H1 (cell line): ENCODE data around the gene LSM2. TPM values are rescaled to one million over a fixed set of nuclear protein-coding genes. Genes with fewer than 3 reads are reported as not detected.

ENCODE experiments used
- ASH2L ChIP-seq: fragments of 200-600, 300-600 bp; sonication (generic); IDR thresholded peaks from one replicate; pipeline ENCODE4 v1.7.1; 2017; ENCODE audit warnings: low read length
- CEBPB ChIP-seq: IDR thresholded peaks from 2 replicates; pipeline ENCODE4 v1.6.1; 2012; ENCODE audit warnings: low read depth, low read length
- E2F6 ChIP-seq: IDR thresholded peaks from 2 replicates; pipeline ENCODE4 v1.6.1; 2012; ENCODE audit warnings: inconsistent platforms
- KDM5A ChIP-seq: fragments of 200-600 bp; IDR thresholded peaks from 2 replicates; pipeline ENCODE4 v1.7.1; 2012; ENCODE audit warnings: mild to moderate bottlenecking, low read length, inconsistent platforms, mixed read lengths
- MAFK ChIP-seq: IDR thresholded peaks from 2 replicates; pipeline ENCODE4 v1.6.1; 2012; ENCODE audit warnings: low read depth, mild to moderate bottlenecking, improper control_type of control experiment, low read length
- PHF8 ChIP-seq: fragments of 200-600 bp; sonication (generic); conservative IDR thresholded peaks from 2 replicates; pipeline ENCODE4 v1.7.1; 2012; ENCODE audit warnings: low read depth, mild to moderate bottlenecking, inconsistent platforms, low read length, moderate library complexity
- RAD21 ChIP-seq, 2 experiments: IDR thresholded peaks in 1 of 2; conservative IDR thresholded peaks in 1 of 2; 2 replicates each; pipeline ENCODE4 v1.6.1; 2011; ENCODE audit warnings: low read depth in 2 of 2, low read length in 2 of 2, improper control_type of control experiment in 1 of 2, inconsistent platforms in 1 of 2, mild to moderate bottlenecking in 1 of 2, moderate library complexity in 1 of 2
- SIN3A ChIP-seq, 2 experiments: IDR thresholded peaks in 1 of 2; conservative IDR thresholded peaks in 1 of 2; 2 replicates each; pipeline ENCODE4 v1.6.1; 2011 to 2012; ENCODE audit warnings: low read length in 2 of 2, improper control_type of control experiment in 1 of 2, low read depth in 1 of 2, mild to moderate bottlenecking in 1 of 2
- polyA plus RNA-seq, 7 experiments: library from polyadenylated mRNA; depleted of rRNA in 3 of 7; stranded (reverse) in 5 of 7; unstranded in 2 of 7; fragments of >200 nt in 5 of 7; fragments of 200-250 nt in 2 of 7; gene quantifications; 1 replicate in 5 of 7; 2 replicates in 1 of 7; 4 replicates in 1 of 7; pipeline versions ENCODE4 v1.2.1 to v1.2.3, GENCODE V29; 2011 to 2013; ENCODE audit warnings: missing spikeins in 2 of 7, mixed read lengths in 2 of 7
- total RNA-seq: library from RNA; stranded (reverse); fragmentation: NEBNext Ultra II Directional; extraction: Animal tissue kit (Norgen Biotek cat#: 25700); gene quantifications from 2 replicates; pipeline ENCODE4 v1.2.1, GENCODE V29; 2021

Gene LSM2
- total and polyA plus RNA-seq, 2 of the 8 experiments (the other 6 are each of a cell fraction or from before 2014, with no cell fraction given) = 127 to 168 TPM

- TF ChIP-seq KDM5A (no peak), CEBPB (no peak), PHF8 (no peak), SIN3A (conservative IDR thresholded peaks at IDR 0.05 in 1 of 2, IDR thresholded peaks at IDR 0.05 in 1 of 2; ENCODE audit: low read depth in 1 of 2, low read length in 2 of 2) (no peak), E2F6 (no peak), RAD21 (IDR thresholded peaks at IDR 0.05 in 1 of 2, conservative IDR thresholded peaks at IDR 0.05 in 1 of 2; ENCODE audit: low read depth in 2 of 2, low read length in 2 of 2) (no peak), MAFK (no peak), ASH2L (no peak)
- TF ChIP-seq, all 59 proteins: peak for 0
Observed at GRCh38 chr6:31851485-31851832, 44.7 kb upstream of the LSM2 start (continued).
